HG02571 (cell line): ENCODE data around the gene WWTR1.

Experiments
- ATAC-seq: cut with Tn5 transposase; IDR thresholded peaks from one replicate; pipeline ENCODE4 v1.9.1; 2021; ENCODE audit warnings: mild to moderate bottlenecking, moderate library complexity; ENCODE audit not compliant: unreplicated experiment

WWTR1 gene

GRCh38 chr3:149474250-149474817, 183.5 kb downstream of the WWTR1 start, which contains the start of gene TM4SF4:
Gene TM4SF4 (plus strand): TSS chr3:149474697. CDS start chr3:149474878, 181 bp downstream.
- no peak for ATAC-seq

DNA sequence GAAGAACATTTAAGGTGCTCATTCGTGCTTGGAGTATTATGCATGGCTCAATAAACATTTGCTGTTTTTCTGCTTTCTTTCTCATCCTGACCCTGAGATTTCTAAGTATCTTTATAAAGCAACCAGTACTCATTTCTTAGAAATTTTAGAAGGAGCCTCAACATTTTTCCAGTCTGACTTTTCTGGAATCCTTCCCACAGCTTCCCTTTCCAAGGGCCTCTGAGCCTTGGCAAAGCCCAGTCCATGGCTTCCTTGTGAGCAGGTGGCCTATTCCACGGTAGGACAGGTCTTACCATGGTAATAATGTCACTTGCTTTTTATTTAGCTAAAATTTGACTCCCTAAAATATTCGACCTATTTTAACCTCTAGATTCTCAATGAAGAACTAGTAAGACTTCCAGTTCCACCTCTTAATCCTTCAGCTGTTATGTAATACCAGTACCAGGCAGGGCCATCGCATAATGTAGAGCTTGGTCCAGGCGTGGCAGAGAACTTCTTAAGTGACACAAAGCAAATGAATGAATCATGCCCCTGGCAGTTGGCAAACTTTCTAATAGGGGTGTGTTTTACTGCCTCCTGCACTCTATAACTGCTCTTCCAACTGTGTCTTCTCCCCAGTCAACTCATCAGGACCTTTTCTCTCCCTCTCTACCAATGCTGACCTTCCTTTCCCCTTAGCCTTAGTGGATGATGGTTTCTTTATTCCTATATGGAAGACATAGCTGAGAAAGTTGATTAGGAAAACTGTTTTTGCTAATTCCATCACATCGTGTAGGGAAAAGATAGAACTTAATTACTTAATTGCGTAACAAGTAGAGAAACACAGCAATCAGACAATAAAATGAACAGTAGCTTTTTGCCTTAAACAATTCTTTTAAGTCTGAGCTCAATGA, 184.2 kb downstream of the WWTR1 start:
- no peak for ATAC-seq

DNA sequence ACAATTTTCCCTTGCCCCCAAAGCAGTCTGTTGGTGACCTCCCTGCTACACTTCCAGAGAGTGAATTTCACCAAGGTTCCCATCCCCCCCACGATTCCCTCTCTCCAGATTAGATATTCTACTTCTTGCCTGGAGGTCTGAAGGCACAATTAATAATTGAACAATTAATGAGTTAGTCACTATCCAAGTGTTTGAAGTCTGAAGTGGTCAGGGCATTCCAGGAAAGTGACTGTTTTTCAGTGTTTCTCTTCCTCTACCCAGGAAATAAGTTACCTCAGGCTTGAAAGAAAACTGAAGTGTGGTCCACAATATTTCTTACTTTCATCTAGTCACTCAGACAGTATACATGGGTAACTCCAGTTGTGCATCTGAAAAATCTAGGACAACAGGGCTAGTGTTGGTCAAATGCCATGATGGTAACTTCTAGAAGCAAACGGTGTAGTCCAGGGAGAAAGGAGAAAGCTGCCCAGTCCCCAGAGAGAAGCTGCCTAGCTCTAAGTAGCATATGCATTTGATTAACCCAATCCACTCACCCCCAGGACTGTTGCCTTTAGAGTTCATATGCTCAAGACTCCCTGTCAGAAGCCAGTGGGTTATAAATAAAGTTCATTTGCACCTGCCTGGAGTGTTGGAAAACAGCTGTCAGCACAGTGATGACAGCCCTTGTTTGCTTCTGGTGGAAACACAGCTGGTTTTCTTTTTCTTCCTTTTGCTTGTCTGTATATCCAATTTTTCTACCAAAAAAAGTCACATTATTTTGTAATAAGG, 185.6 kb downstream of the WWTR1 start:
- ATAC-seq, result no peak

DNA sequence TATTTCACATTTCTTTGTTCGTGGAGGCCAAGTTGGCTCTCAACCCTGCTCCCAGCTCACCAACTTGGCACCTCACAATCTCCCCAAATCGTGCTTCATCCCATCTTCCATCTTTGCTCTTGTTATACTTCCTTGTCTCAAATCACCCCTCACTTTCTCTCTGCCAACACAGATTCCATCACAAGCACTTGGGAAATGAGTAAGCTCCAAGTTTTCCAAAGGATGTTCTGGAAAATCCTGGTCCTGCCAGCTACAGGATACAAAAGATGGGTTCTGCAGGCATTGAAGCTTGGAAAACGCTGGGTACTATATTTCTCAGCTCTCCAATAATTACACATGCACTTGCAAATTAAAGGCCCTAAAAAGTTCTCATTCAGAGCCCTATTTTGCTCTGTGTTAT, 187.4 kb downstream of the WWTR1 start:
- no peak for ATAC-seq

DNA sequence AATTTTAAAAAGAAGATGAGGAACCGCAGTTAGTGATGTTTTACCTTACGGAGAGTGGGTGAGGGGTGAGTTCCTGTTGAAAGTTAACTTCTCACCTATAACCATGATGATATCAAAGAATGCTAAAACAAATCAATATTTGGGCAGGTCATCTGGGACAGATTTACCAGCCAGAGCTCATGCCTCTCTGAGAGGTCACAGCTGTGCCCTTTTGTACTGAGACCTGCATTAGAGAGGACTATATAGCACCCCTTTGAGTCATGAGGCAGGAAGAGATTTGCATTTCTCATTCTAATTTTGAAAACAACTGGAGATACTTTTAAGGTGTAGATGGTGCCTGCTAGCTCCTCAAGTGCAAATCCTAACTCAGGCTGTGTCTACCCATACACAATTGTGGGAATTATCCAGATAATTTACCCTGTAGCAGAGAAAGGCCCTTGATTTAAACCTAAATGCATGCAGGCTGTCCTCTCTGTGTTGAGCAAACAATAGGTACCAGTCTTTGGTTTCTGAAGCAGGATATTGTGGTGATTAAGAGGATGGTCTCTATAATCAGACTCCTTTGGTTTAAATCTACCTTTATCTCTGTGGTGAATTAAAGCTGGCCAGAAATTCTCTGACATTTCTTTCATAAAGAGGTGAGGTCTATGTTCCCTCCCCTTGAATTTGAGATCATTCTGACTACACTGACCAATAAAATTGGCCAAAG, 189.2 kb downstream of the WWTR1 start:
- peak; percentile 90 for ATAC-seq
